Erythroblast (primary cell): ENCODE measurements around the gene MICU1.

Experiments used
- GATA1 ChIP-seq: IDR thresholded peaks from 2 replicates; pipeline ENCODE4 v1.6.1; 2011; ENCODE audit warnings: low read depth, mild to moderate bottlenecking, control low read depth, low read length, moderate library complexity
- POLR2A ChIP-seq: IDR thresholded peaks from 2 replicates; pipeline ENCODE4 v1.6.1; 2011; ENCODE audit warnings: mild to moderate bottlenecking, low read length

DNA sequence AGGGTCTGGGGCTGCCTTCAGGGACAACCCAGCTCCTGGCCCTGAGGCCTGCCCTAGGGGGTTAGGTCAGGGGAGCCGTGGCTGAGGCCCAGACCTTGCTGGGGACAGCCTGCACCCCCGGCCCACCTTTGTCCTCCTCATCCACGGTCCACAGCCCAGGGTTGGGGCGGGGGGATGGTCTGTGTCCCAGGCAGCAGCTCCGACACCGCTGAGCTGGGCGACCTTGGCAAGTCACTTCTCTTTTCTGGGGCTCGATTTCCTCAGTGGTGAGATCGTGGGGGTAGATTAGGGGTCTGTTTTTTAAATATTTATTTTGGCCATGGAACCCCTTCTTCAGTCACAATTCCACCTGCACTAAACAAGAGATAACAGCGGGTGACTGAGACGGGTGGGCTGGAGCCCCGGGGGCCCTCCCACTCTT is 302.1 kb downstream of the MICU1 start:
- TF ChIP-seq POLR2A (no peak), GATA1 (no peak)
